HCT116 (cell line): ENCODE data around the gene NOTCH1. TPM values are rescaled to one million over a fixed set of nuclear protein-coding genes. Genes with fewer than 3 reads are reported as not detected.

Source experiments
- ATAC-seq: fragments of 200-7000 bp; cut with Tn5 transposase; 2 replicates; pipeline ENCODE4 v1.9.1; 2020; ENCODE audit warnings: mild to moderate bottlenecking, moderate library complexity
- BruUV-seq: library from RNA; stranded (reverse); fragments of 400-500 nt; replicated peaks from 2 replicates; lab custom pipeline; 2021; lab: Mats Ljungman, UMichigan
- CTCF ChIA-PET: fragments of 300-600 bp; sonication (Branson Sonifier 250); formaldehyde crosslinking; loops from one replicate; lab custom pipeline; 2021; ENCODE audit warnings: antibody characterized with exemption; lab: Charles Lee
- POLR2A ChIA-PET: fragments of 300-600, 350-600 bp; sonication (Branson Sonifier 250); formaldehyde crosslinking; loops from one replicate; lab custom pipeline; 2021; ENCODE audit warnings: antibody characterized with exemption; lab: Charles Lee
- RAD21 ChIA-PET, 2 experiments: fragments of 300-600 bp; sonication (Branson Sonifier 250); formaldehyde crosslinking; loops; one replicate each; lab custom pipeline; 2023; ENCODE audit warnings: low total read pairs in 2 of 2; ENCODE audit not compliant: uncharacterized antibody in 2 of 2, unreplicated experiment in 2 of 2, low non-redundant PET in 1 of 2; lab: Charles Lee
- DNase-seq: peaks from one replicate; pipeline ENCODE4 v3.0.0-alpha.2; 2010; ENCODE audit warnings: low read depth, low spot score
- H2AFZ ChIP-seq: fragments of 200-600 bp; shearing (Covaris generic), sonication (generic); 2 replicates; pipeline ENCODE4 v1.6.1; 2017; ENCODE audit warnings: low read depth, mixed run types, mixed read lengths, antibody characterized with exemption, low read length; ENCODE audit not compliant: poor library complexity, severe bottlenecking
- H3K27ac ChIP-seq: 2 replicates; pipeline ENCODE4 v1.5.1; 2012; ENCODE audit warnings: low read depth, low read length
- H3K27me3 ChIP-seq: fragments of 200-600 bp; sonication (generic); 2 replicates; pipeline ENCODE4 v1.6.1; 2016; ENCODE audit warnings: mixed run types, low read length, mixed read lengths; ENCODE audit not compliant: insufficient read depth
- H3K36me3 ChIP-seq, 2 experiments: fragments of 200-500 bp in 1 of 2; fragments of 200-600 bp in 1 of 2; sonication (Bioruptor generic) in 1 of 2; sonication (generic) in 1 of 2; 2 replicates each; pipeline versions ENCODE4 v1.5.1 to v1.6.1; 2014 to 2016; ENCODE audit warnings: low read length in 2 of 2, inconsistent platforms in 1 of 2, mixed read lengths in 1 of 2, mixed run types in 1 of 2; ENCODE audit not compliant: insufficient read depth in 2 of 2, control insufficient read depth in 1 of 2
- H3K4me1 ChIP-seq, 2 experiments: fragments of 200-600 bp in 1 of 2; sonication (generic) in 1 of 2; 2 replicates each; pipeline versions ENCODE4 v1.5.1 to v1.6.1; 2012 to 2017; ENCODE audit warnings: low read length in 2 of 2, inconsistent platforms in 1 of 2, mild to moderate bottlenecking in 1 of 2, mixed read lengths in 1 of 2, mixed run types in 1 of 2, moderate library complexity in 1 of 2; ENCODE audit not compliant: insufficient read depth in 2 of 2, control insufficient read depth in 1 of 2
- H3K4me2 ChIP-seq: fragments of 200-600 bp; sonication (generic); 2 replicates; pipeline ENCODE4 v1.6.1; 2017; ENCODE audit warnings: mixed run types, low read length, mixed read lengths
- H3K4me3 ChIP-seq, 2 experiments: fragments of 200-600 bp in 1 of 2; sonication (generic) in 1 of 2; replicated peaks in 1 of 2; 2 replicates each; pipeline ENCODE4 v1.5.1; 2011 to 2016; ENCODE audit warnings: low read length in 2 of 2, control low read depth in 1 of 2, low read depth in 1 of 2, mild to moderate bottlenecking in 1 of 2, mixed read lengths in 1 of 2, mixed run types in 1 of 2
- H3K79me2 ChIP-seq: fragments of 200-600 bp; sonication (generic); 2 replicates; pipeline ENCODE4 v1.6.1; 2017; ENCODE audit warnings: mild to moderate bottlenecking, mixed run types, low read length, moderate library complexity, mixed read lengths; ENCODE audit not compliant: insufficient read depth
- H3K9ac ChIP-seq: fragments of 200-600 bp; sonication (generic); 2 replicates; pipeline ENCODE4 v1.6.1; 2016; ENCODE audit warnings: low read length, mixed read lengths
- H3K9me2 ChIP-seq: fragments of 200-600 bp; sonication (generic), shearing (Covaris generic); 2 replicates; pipeline ENCODE4 v1.6.1; 2017; ENCODE audit warnings: mixed run types, mild to moderate bottlenecking, moderate library complexity; ENCODE audit not compliant: insufficient read depth
- H3K9me3 ChIP-seq, 2 experiments: fragments of 200-500 bp in 1 of 2; fragments of 200-600 bp in 1 of 2; sonication (Bioruptor generic) in 1 of 2; sonication (generic) in 1 of 2; 2 replicates each; pipeline ENCODE4 v1.6.1; 2014 to 2017; ENCODE audit warnings: low read length in 2 of 2, mixed read lengths in 2 of 2, inconsistent platforms in 1 of 2, low read depth in 1 of 2, mild to moderate bottlenecking in 1 of 2, mixed run types in 1 of 2, moderate library complexity in 1 of 2; ENCODE audit not compliant: control insufficient read depth in 1 of 2, insufficient read depth in 1 of 2
- H4K20me1 ChIP-seq: fragments of 200-600 bp; sonication (generic), shearing (Covaris generic); 2 replicates; pipeline ENCODE4 v1.6.1; 2017; ENCODE audit warnings: mixed run types, mild to moderate bottlenecking, moderate library complexity; ENCODE audit not compliant: insufficient read depth
- CBX3 ChIP-seq: IDR thresholded peaks from 2 replicates; pipeline ENCODE4 v1.6.1; 2012; ENCODE audit warnings: low read depth
- CEBPB ChIP-seq: IDR thresholded peaks from 2 replicates; pipeline ENCODE4 v1.6.1; 2012; ENCODE audit warnings: low read depth
- CTCF ChIP-seq, 3 experiments: fragments of 200-600 bp in 1 of 3; sonication (generic) in 1 of 3; IDR thresholded peaks in 2 of 3; conservative IDR thresholded peaks in 1 of 3; 2 replicates each; pipeline ENCODE4 v1.5.1; 2012 to 2017; ENCODE audit warnings: low read depth in 2 of 3, low read length in 2 of 3, antibody characterized with exemption in 1 of 3, borderline replicate concordance in 1 of 3, control low read depth in 1 of 3, mild to moderate bottlenecking in 1 of 3, mixed read lengths in 1 of 3, mixed run types in 1 of 3, moderate library complexity in 1 of 3; ENCODE audit not compliant: insufficient read depth in 1 of 3
- EGR1 ChIP-seq: IDR thresholded peaks from 2 replicates; pipeline ENCODE4 v1.6.1; 2012; ENCODE audit warnings: low read depth
- ELF1 ChIP-seq: IDR thresholded peaks from 2 replicates; pipeline ENCODE4 v1.6.1; 2012; ENCODE audit warnings: low read depth, borderline replicate concordance
- EZH2 ChIP-seq: fragments of 200-600 bp; sonication (generic); IDR thresholded peaks from 2 replicates; pipeline ENCODE4 v1.6.1; 2017; ENCODE audit warnings: antibody characterized with exemption, mixed run types
- EZH2phosphoT487 ChIP-seq: fragments of 200-600 bp; IDR thresholded peaks from 2 replicates; pipeline ENCODE4 v1.6.1; 2018; ENCODE audit warnings: antibody characterized with exemption, borderline replicate concordance
- FOSL1 ChIP-seq: IDR thresholded peaks from 2 replicates; pipeline ENCODE4 v1.6.1; 2012; ENCODE audit warnings: low read depth
- JUND ChIP-seq: IDR thresholded peaks from 2 replicates; pipeline ENCODE4 v1.6.1; 2012
- MAX ChIP-seq: IDR thresholded peaks from 2 replicates; pipeline ENCODE4 v1.6.1; 2012
- POLR2A ChIP-seq: IDR thresholded peaks from 2 replicates; pipeline ENCODE4 v1.7.0; 2011; ENCODE audit warnings: borderline replicate concordance; ENCODE audit not compliant: insufficient read depth, insufficient read length; ENCODE audit errors: extremely low read depth
- POLR2AphosphoS5 ChIP-seq: IDR thresholded peaks from 2 replicates; pipeline ENCODE4 v1.6.1; 2011; ENCODE audit warnings: mild to moderate bottlenecking, low read depth, low read length, moderate library complexity
- RAD21 ChIP-seq: IDR thresholded peaks from 2 replicates; pipeline ENCODE4 v1.6.1; 2012; ENCODE audit warnings: low read depth, mild to moderate bottlenecking
- REST ChIP-seq: IDR thresholded peaks from 2 replicates; pipeline ENCODE4 v1.6.1; 2012; ENCODE audit warnings: low read depth
- SP1 ChIP-seq: IDR thresholded peaks from 2 replicates; pipeline ENCODE4 v1.6.1; 2012; ENCODE audit warnings: low read depth
- SRF ChIP-seq: IDR thresholded peaks from 2 replicates; pipeline ENCODE4 v1.6.1; 2012; ENCODE audit warnings: low read depth
- YY1 ChIP-seq: IDR thresholded peaks from 2 replicates; pipeline ENCODE4 v1.6.1; 2011; ENCODE audit warnings: low read length, low read depth, moderate library complexity, mild to moderate bottlenecking; ENCODE audit not compliant: insufficient replicate concordance; ENCODE audit errors: extremely low read depth
- ZBTB33 ChIP-seq: IDR thresholded peaks from 2 replicates; pipeline ENCODE4 v1.6.1; 2011; ENCODE audit warnings: mild to moderate bottlenecking, low read length, moderate library complexity; ENCODE audit not compliant: insufficient replicate concordance; ENCODE audit errors: extremely low read depth
- ZFX ChIP-seq: fragments of 450-650 bp; IDR thresholded peaks from 2 replicates; pipeline ENCODE4 v1.6.1; 2017
- ZNF274 ChIP-seq: fragments of 200-500 bp; sonication (Bioruptor generic); IDR thresholded peaks from 2 replicates; pipeline ENCODE4 v1.6.1; 2014; ENCODE audit warnings: mild to moderate bottlenecking, low read depth, low read length, inconsistent platforms
- intact Hi-C: fragments of 100-400 bp; cut with micrococcal nuclease; formaldehyde crosslinking; loops from 2 replicates; pipeline ENCODE4 v1.10.0; 2022
- total RNA-seq: library from RNA; stranded (reverse); gene quantifications from one replicate; pipeline ENCODE4 v1.2.1, GENCODE V29; 2021; ENCODE audit not compliant: unreplicated experiment

Gene NOTCH1
- total RNA-seq, 1 experiment from 2014 or later = 36.2 TPM

GRCh38 chr9:136492978-136493522 lies 52.8 kb downstream of the NOTCH1 start:
- no peaks in the 10 kb centered on the region for H3K9me2 ChIP-seq

More at GRCh38 chr9:136492978-136493522, 52.8 kb downstream of the NOTCH1 start:
- TF ChIP-seq MAX (no peak), YY1 (no peak), POLR2A (no peak), ELF1 (no peak), RAD21 (no peak), ZNF274 (no peak), EGR1 (no peak), CEBPB (no peak), POLR2AphosphoS5 (no peak), EZH2phosphoT487 (no peak), SP1 (no peak), SRF (no peak), REST (no peak), JUND (no peak), FOSL1 (no peak), ZBTB33 (no peak), CBX3 (no peak), CTCF (IDR thresholded peaks at IDR 0.05 in 2 of 3, conservative IDR thresholded peaks at IDR 0.05 in 1 of 3; ENCODE audit: borderline replicate concordance in 1 of 3, insufficient read depth in 1 of 3, low read depth in 2 of 3, low read length in 2 of 3) (no peak), ZFX (no peak), EZH2 (no peak)
- TF ChIP-seq, all 23 proteins: peak for 0
- Histone ChIP-seq H3K9me3 (no peaks in the 10 kb centered on the region), H3K79me2 (no peaks in the 10 kb centered on the region), H3K4me1 (peaks cover 0 to 3% of the 10 kb centered on the region in 2 experiments; a peak in 1 of 4 replicates), H3K27ac (no peak overlapping the region), H3K36me3 (peaks cover 4 to 14% of the 10 kb centered on the region in 2 experiments; a peak in 3 of 4 replicates), H3K4me3 (no peak overlapping the region), H4K20me1 (no peaks in the 10 kb centered on the region), H3K9ac (no peak overlapping the region), H3K27me3 (no peaks in the 10 kb centered on the region), H2AFZ (no peak overlapping the region), H3K4me2 (no peak overlapping the region)
- no peak for DNase-seq
- ChIA-PET CTCF (no interaction called here), POLR2A (no interaction called here), RAD21 (no interaction called here)
- no peak for ATAC-seq
- intact Hi-C loops = no loop called here
- BruUV-seq = no TSS peak
